Suprapubic skin (tissue), 4 donors: Measurements from ENCODE around the gene OSM. TPM values are rescaled to one million over a fixed set of nuclear protein-coding genes. Genes with fewer than 3 reads are reported as not detected.
"Not testable (repeated sequence)": the region's sequence is repeated elsewhere in the genome, so short reads cannot be mapped to it uniquely, and the experiment has no call there.

Experiments
- DNase-seq, 2 donors: peaks; one replicate each; pipeline ENCODE4 v3.0.0-alpha.2; 2019; ENCODE audit warnings: low spot score in 2 of 2
- H3K27ac ChIP-seq: fragments of 200-600 bp; sonication (generic); one replicate; pipeline ENCODE4 v1.5.1; 2019
- H3K27me3 ChIP-seq: fragments of 200-600 bp; sonication (generic); one replicate; pipeline ENCODE4 v1.5.1; 2019
- H3K36me3 ChIP-seq: fragments of 200-600 bp; sonication (generic); one replicate; pipeline ENCODE4 v1.5.1; 2019
- H3K4me1 ChIP-seq: fragments of 200-600 bp; sonication (generic); one replicate; pipeline ENCODE4 v1.5.1; 2019
- H3K4me3 ChIP-seq: fragments of 200-600 bp; sonication (generic); one replicate; pipeline ENCODE4 v1.5.1; 2019; ENCODE audit warnings: mild to moderate bottlenecking
- H3K9me3 ChIP-seq: fragments of 200-600 bp; sonication (generic); one replicate; pipeline ENCODE4 v1.5.1; 2019
- CTCF ChIP-seq, 2 donors: fragments of 200-600 bp in 1 of 2; fragments of 450-650 bp in 1 of 2; sonication (generic) in 1 of 2; IDR thresholded peaks; one replicate each; pipeline ENCODE4 v1.5.1; 2016 to 2019; ENCODE audit warnings: antibody characterized with exemption in 2 of 2, mild to moderate bottlenecking in 1 of 2, moderate library complexity in 1 of 2
- EP300 ChIP-seq: sonication (generic); formaldehyde crosslinking; IDR thresholded peaks from one replicate; pipeline ENCODE4 v1.6.1; 2017; ENCODE audit warnings: antibody characterized with exemption
- POLR2A ChIP-seq, 2 donors: fragments of 450-650 bp; IDR thresholded peaks; one replicate each; pipeline ENCODE4 v1.6.1; 2017; ENCODE audit warnings: antibody characterized with exemption in 2 of 2, mild to moderate bottlenecking in 2 of 2, moderate library complexity in 2 of 2
- POLR2AphosphoS5 ChIP-seq, 3 donors: sonication (generic); formaldehyde crosslinking; IDR thresholded peaks; one replicate each; pipeline ENCODE4 v1.6.1; 2017; ENCODE audit warnings: antibody characterized with exemption in 3 of 3
- WGBS: methylation state at CpG from one replicate; pipeline ENCODE4 v1.1.5; 2018; 5-methylcytosine and 5-hydroxymethylcytosine counted together
- total RNA-seq, 4 donors: library from RNA; depleted of rRNA; stranded (reverse); fragments of >200 nt; gene quantifications; one replicate each; pipeline ENCODE4 v1.1.0, GENCODE V29; 2016

The OSM gene
- total RNA-seq, 4 donors from 2014 or later, result 0.34 TPM; not detected in 3

- TF ChIP-seq POLR2AphosphoS5 (IDR thresholded peaks at IDR 0.05) (no peak), EP300 (no peak), CTCF (IDR thresholded peaks at IDR 0.05) (no peak), POLR2A (IDR thresholded peaks at IDR 0.05) (no peak)
- Histone ChIP-seq H3K4me3 (no peak overlapping the region), H3K36me3 (no peaks in the 10 kb centered on the region), H3K27ac (no peak overlapping the region), H3K27me3 (no peaks in the 10 kb centered on the region), H3K4me1 (peaks cover 21% of the 10 kb centered on the region), H3K9me3 (no peaks in the 10 kb centered on the region)
- WGBS, result 71% methylated on average over 26 of the region's 27 CpGs
- DNase-seq, result no peak
These were observed 27.8 kb downstream of the OSM start for GRCh38 chr22:30238661-30239487.

GRCh38 chr22:30238136-30238535 lies 28.5 kb downstream of the OSM start:
- no peaks in the 10 kb centered on the region for H3K9me3 ChIP-seq
- TF ChIP-seq POLR2AphosphoS5 (IDR thresholded peaks at IDR 0.05) (no peak), EP300 (no peak), POLR2A (IDR thresholded peaks at IDR 0.05) (no peak), CTCF (IDR thresholded peaks at IDR 0.05) (no peak)
- DNase-seq, result no peak
- peaks cover 21% of the 10 kb centered on the region for H3K4me1 ChIP-seq
- no peak overlapping the region for H3K4me3 ChIP-seq
- no peaks in the 10 kb centered on the region for H3K36me3 ChIP-seq
- H3K27me3 ChIP-seq, result no peaks in the 10 kb centered on the region
- no peak overlapping the region for H3K27ac ChIP-seq
- 70% methylated on average over 9 of the region's 9 CpGs for WGBS

GRCh38 chr22:30236875-30237274 lies 29.8 kb downstream of the OSM start:
- no peak for TF ChIP-seq CTCF (IDR thresholded peaks at IDR 0.05)
- no peak for TF ChIP-seq POLR2A (IDR thresholded peaks at IDR 0.05)
- TF ChIP-seq POLR2AphosphoS5 (IDR thresholded peaks at IDR 0.05), result no peak
- no peak for TF ChIP-seq EP300
- Histone ChIP-seq H3K36me3 (no peaks in the 10 kb centered on the region), H3K9me3 (no peaks in the 10 kb centered on the region), H3K4me1 (peaks cover 20% of the 10 kb centered on the region), H3K27me3 (peaks cover 6% of the 10 kb centered on the region), H3K27ac (no peak overlapping the region), H3K4me3 (no peak overlapping the region)
- WGBS, result 91% methylated on average over 5 of the region's 5 CpGs
- DNase-seq, result no peak

- H3K27ac ChIP-seq, result no peak overlapping the region
- no peaks in the 10 kb centered on the region for H3K9me3 ChIP-seq
- peaks cover 6% of the 10 kb centered on the region for H3K27me3 ChIP-seq
- H3K36me3 ChIP-seq, result no peaks in the 10 kb centered on the region
- no peak overlapping the region for H3K4me3 ChIP-seq
- no peak for TF ChIP-seq POLR2AphosphoS5 (IDR thresholded peaks at IDR 0.05)
- TF ChIP-seq POLR2A (IDR thresholded peaks at IDR 0.05), result no peak
- no peak for TF ChIP-seq CTCF (IDR thresholded peaks at IDR 0.05)
- TF ChIP-seq EP300, result no peak
- H3K4me1 ChIP-seq, result peaks cover 15% of the 10 kb centered on the region
- 56% methylated on average over 10 of the region's 10 CpGs for WGBS
- no peak for DNase-seq
These were observed 30.9 kb downstream of the OSM start for GRCh38 chr22:30235687-30236170.

- Histone ChIP-seq H3K27ac (no peak overlapping the region), H3K36me3 (no peaks in the 10 kb centered on the region), H3K9me3 (no peaks in the 10 kb centered on the region), H3K4me3 (no peak overlapping the region), H3K4me1 (peaks cover 15% of the 10 kb centered on the region), H3K27me3 (peaks cover 6% of the 10 kb centered on the region)
- TF ChIP-seq POLR2A (IDR thresholded peaks at IDR 0.05) (no peak), EP300 (no peak)
- no peak for DNase-seq
- WGBS, result 67% methylated on average over 6 of the region's 7 CpGs
These were observed 31.7 kb downstream of the OSM start for GRCh38 chr22:30234786-30235470.

- not testable (repeated sequence) for H3K27me3 ChIP-seq, H3K4me3 ChIP-seq, H3K9me3 ChIP-seq, H3K27ac ChIP-seq, DNase-seq, H3K36me3 ChIP-seq
- peaks cover 15% of the 10 kb centered on the region for H3K4me1 ChIP-seq
- WGBS, result 94% methylated on average over 3 of the region's 3 CpGs
These were observed 32.3 kb downstream of the OSM start for GRCh38 chr22:30234325-30234724.
